BJ (cell line): ENCODE measurements around the gene ITPR3. TPM values are rescaled to one million over a fixed set of nuclear protein-coding genes. Genes with fewer than 3 reads are reported as not detected.

Experiments used
- CTCF ChIA-PET: fragments of 350-600 bp; formaldehyde crosslinking; extraction: SDS; loops from one replicate; lab custom pipeline; 2021; ENCODE audit warnings: antibody characterized with exemption, inconsistent platforms; lab: Yijun Ruan, JAX
- POLR2A ChIA-PET: fragments of 300-600 bp; sonication (Branson Sonifier 250); formaldehyde crosslinking; extraction: SDS; loops from one replicate; lab custom pipeline; 2021; ENCODE audit warnings: antibody characterized with exemption; lab: Charles Lee
- DNase-seq: peaks from one replicate; pipeline ENCODE4 v3.0.0-alpha.2; 2011; ENCODE audit warnings: low read depth
- H3K27me3 ChIP-seq: 2 replicates; pipeline ENCODE4 v1.6.0; 2011; ENCODE audit warnings: low read length; ENCODE audit not compliant: control insufficient read depth, insufficient read depth
- H3K36me3 ChIP-seq: 2 replicates; pipeline ENCODE4 v1.5.1; 2011; ENCODE audit warnings: low read length; ENCODE audit not compliant: control insufficient read depth, insufficient read depth
- H3K4me3 ChIP-seq: 2 replicates; pipeline ENCODE4 v1.5.1; 2011; ENCODE audit warnings: low read depth, mild to moderate bottlenecking, control low read depth, low read length
- CTCF ChIP-seq: IDR thresholded peaks from 2 replicates; pipeline ENCODE4 v1.5.1; 2011; ENCODE audit warnings: low read depth, mild to moderate bottlenecking, control low read depth, inconsistent platforms, low read length, moderate library complexity; ENCODE audit not compliant: insufficient read depth
- polyA plus RNA-seq: library from polyadenylated mRNA; depleted of rRNA; stranded (reverse); fragments of >200 nt; gene quantifications from 2 replicates; pipeline ENCODE4 v1.2.3, GENCODE V29; 2011

Gene ITPR3
- polyA plus RNA-seq, 1 experiment = 16.6 TPM

GRCh38 chr6:33654831-33655554 lies 33.9 kb downstream of the ITPR3 start:
- no peak for TF ChIP-seq CTCF
- Histone ChIP-seq H3K27me3 (no peaks in the 10 kb centered on the region), H3K36me3 (peaks cover 16% of the 10 kb centered on the region), H3K4me3 (no peak overlapping the region)
- ChIA-PET POLR2A (no interaction called here), CTCF (interaction anchor here (0.8 to 2.7 kb wide), 6 partner anchors 10 to 70 kb away, joined by 3 to 13 read pairs (median 6); no protein-coding TSS in a partner anchor)
- peak; percentile 16 for DNase-seq

DNA sequence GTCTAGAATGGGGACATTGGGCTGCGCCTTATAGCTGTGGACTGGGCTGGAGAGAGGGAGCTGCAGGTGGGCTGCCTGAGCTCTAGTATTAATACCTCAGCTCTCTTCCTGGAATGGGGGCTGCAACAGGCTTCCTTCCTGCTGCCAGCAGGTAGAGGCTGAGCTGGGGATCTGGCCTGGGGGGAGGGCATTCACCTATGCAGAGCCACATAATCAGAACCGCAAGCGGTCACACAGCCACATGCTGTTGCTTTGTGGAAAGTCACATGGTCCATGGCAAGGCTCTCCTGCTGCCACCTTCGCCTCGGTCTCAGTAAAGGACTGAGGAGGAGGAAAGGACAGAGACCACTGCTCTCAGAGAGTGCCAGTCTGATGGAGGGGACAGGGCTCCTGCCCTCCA lies 35.7 kb downstream of the ITPR3 start:
- CTCF ChIA-PET = interaction anchor here (0.6 to 1.3 kb wide), 2 partner anchors 9 to 67 kb away, joined by 5 read pairs; no protein-coding TSS in a partner anchor

GRCh38 chr6:33658982-33659689 lies 38.0 kb downstream of the ITPR3 start:
- Histone ChIP-seq H3K4me3 (no peak overlapping the region), H3K36me3 (peaks cover 16% of the 10 kb centered on the region), H3K27me3 (no peaks in the 10 kb centered on the region)
- no peak for DNase-seq
- ChIA-PET POLR2A (no interaction called here), CTCF (interaction anchor here (0.6 to 1.0 kb wide), 4 partner anchors 13 to 85 kb away, joined by 3 read pairs; no protein-coding TSS in a partner anchor)
- TF ChIP-seq CTCF = no peak

More for the DNA sequence above, 35.7 kb downstream of the ITPR3 start:
- no peak for DNase-seq
- no peak overlapping the region for H3K4me3 ChIP-seq
- POLR2A ChIA-PET = no interaction called here
- peaks cover 15% of the 10 kb centered on the region for H3K36me3 ChIP-seq
- no peak for TF ChIP-seq CTCF
- no peaks in the 10 kb centered on the region for H3K27me3 ChIP-seq

- CTCF ChIA-PET = interaction anchor here (1.0 kb wide), 1 partner anchor 84 kb away, joined by 3 read pairs; no protein-coding TSS in a partner anchor
- no peak overlapping the region for H3K4me3 ChIP-seq
- DNase-seq = no peak
- H3K27me3 ChIP-seq = no peaks in the 10 kb centered on the region
- no peak for TF ChIP-seq CTCF
- POLR2A ChIA-PET = no interaction called here
- H3K36me3 ChIP-seq = peaks cover 16% of the 10 kb centered on the region
Measured at GRCh38 chr6:33659986-33660385, 38.9 kb downstream of the ITPR3 start.
